C1 segment of cervical spinal cord (tissue), 14 donors: Measurements from ENCODE around the gene RAB3D.

Source experiments
- DNase-seq, 14 donors: peaks; one replicate each; lab custom pipeline; 2025; lab: John Stamatoyannopoulos, UW

RAB3D gene

DNA sequence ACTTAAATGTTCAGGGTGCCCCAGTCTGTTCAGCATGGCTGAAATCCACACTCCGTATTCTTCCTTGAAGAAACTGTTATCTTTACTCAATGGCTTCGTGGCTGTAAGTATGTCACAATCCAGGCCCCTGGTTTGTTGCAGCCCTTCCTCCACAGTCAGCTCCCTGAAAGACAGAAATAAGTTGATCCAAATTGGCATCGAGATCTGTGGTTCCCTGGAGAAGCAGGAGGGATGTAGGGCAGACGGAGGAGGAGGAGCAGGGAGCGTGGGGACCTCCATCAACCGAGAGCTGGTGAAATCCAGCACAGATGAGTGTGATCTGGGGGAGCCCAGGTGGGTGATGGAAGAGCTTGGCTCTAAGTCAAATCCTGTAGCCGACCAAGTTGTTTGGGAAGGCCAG is 43.2 kb downstream of the RAB3D start:
- DNase-seq, result peak in 1 of 14 donors; percentile 20

DNA sequence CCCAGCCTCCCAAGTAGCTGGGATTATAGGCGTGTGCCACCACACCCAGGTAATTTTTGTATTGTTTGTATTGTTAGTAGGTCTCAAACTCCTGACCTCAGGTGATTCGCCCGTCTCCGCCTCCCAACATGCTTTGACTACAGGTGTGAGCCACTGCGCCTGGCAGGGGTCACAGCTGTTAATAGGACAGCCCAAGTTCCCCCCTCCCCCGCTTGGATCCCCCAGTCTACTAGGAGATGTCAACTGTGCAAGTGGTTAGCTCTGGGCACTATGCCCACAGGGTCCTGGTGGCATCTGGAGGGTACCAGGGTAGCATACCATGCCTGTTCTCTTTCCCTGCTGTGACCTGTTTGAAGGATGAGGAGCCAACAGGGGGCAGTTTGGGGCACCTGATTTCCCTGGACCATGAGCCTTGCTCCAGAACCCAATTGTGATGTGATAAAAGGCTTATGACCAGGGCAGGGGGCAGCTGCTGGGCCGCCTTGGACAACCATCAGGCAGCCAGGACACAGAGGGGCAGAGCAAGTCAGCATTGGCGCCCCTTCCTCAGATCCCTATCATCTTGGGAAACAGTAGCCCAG is 43.7 kb downstream of the RAB3D start, which contains the start of gene TSPAN16:
TSPAN16 (plus strand) TSS at position 496 of the 581 bp plus-strand sequence. CDS start 138 bp downstream, outside the sequence.
- DNase-seq, result no peak

DNA sequence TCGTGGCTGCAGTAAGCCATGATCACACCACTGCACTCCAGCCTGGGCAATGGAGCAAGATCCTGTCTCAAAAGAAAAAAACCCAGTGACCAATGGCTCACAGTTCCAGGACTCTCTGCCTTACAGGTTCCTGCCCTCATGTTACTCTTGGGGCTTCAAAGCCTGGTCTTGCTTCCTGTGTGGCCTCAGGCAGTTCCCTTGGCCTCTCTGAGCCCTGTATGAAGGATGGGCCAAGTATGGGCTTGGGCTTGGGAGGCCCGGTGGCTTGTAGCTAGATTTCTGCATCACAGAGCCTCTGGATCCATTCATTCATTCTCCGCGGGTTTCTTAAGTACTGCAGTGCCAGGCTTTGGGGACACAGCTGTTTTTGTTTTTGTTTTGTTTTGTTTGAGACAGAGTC is 44.3 kb downstream of the RAB3D start:
- DNase-seq, result no peak

DNA sequence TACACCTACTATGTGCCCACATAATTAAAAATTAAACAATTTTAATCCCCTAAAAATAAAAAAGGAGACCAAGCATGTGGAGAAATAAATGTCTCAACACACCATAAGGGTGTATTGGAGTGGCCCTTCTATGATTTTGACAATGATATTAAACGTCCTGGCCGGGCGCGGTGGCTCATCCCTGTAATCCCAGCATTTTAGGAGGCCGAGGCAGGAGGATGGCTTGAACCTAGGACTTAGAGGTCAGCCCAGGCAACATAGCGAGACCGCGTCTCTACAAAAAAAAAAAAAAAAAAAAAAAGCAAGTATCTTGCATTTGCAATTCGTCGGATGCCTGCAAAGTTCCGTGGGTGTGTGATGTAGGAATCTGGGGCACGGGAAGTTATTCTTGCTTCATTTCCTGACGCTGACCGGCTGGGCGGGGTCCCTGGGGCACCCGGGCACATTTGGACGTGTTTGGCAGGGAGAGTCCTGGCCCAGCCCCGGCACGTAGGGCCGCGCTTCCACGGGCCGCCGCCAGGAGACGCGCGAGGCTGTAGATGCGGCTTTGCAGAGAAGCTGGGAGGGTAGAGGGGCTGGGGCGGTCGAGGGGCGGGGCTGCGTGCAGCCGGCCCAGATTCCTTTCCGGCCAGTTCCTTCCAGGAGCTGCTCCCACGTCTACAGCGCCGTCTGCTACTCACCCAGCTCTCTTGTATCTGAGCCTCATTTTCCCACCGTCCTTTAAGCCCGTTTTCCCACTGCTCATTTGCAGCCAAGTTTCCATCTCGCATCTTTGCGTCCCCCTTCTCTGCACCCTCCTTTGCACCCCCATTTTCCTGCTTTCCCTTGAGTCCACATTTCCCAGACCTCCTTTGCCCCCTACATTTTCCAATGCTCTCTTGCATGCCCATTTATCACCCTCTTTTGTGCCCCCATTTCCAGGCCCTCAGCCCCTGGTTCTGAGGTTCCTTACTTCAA is 45.7 kb downstream of the RAB3D start:
- DNase-seq, result peak; percentile 34 to 89 (median 82)

DNA sequence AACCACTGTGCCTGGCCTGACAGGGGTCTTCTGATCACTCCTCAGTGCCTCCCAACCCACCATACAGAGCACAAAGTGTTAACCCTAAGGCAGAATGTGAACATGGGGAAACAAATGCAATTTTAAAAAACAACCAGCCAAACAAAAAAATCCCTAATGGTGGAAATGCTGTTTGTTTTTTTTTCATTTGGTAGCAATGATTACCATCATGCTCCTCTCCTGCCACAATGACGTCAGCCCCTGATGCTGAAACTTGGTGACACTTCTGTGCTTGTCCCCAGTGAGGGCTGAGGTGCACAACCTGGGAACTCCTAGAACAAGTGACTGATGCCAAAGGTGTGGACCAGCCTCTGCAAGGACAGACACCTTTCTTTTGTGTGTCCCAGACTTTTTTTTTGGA is 47.5 kb downstream of the RAB3D start:
- DNase-seq, result no peak

DNA sequence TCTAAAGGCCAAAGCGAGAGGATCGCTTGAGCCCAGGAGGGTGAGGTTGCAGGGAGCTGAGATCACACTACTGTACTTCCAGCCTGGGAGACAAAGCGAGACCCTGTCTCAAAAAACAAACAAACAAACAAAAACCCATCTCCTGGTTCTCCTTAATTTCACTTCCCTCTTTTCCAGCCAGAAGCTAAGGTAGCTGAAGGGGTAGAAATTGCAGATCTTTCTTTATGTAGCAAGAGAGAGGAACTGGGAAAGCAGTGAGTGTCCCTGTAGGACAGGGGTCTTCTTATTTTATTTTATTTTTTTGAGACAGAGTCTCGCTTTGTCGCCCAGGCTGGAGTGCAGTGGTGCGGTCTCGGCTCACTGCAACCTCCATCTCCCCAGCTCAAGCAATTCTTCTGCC is 48.0 kb downstream of the RAB3D start:
- no peak for DNase-seq

DNA sequence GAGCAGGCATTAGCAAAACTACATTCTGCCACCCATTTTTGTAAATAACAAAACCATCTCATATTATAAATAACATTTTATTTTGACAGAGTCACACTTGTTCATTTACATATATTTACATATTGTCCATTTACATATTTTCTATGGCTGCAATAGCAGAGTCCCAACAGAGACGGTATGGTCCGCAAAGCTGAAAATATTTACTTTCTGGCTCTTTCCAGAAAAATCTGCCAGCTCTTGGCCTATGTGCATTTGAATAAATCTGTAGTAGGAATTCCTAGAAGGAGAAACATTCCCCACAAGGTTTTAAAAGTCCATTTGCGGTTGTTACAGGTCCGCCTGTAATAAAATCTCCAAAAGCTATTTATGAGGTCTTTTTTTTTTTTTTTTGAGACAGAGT is 49.2 kb downstream of the RAB3D start:
- DNase-seq, result no peak

DNA sequence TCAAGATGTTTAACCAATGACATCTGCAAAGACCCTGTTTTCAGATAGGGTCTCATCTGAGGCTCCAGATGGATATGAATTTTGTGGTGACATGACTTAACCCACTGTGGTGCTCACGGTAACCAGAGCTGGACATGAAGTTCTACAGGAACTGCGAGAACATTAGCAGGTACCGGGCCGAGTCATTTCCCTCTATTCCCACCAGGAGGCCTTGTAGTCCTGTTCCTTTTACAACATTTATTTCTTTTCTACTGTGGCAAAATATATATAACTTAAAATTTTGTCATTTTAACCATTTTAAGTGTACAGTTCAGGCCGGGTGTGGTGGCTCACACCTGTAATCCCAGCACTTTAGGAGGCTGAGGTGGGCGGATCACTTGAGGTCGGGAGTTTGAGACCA is 51.1 kb downstream of the RAB3D start:
- no peak for DNase-seq

DNA sequence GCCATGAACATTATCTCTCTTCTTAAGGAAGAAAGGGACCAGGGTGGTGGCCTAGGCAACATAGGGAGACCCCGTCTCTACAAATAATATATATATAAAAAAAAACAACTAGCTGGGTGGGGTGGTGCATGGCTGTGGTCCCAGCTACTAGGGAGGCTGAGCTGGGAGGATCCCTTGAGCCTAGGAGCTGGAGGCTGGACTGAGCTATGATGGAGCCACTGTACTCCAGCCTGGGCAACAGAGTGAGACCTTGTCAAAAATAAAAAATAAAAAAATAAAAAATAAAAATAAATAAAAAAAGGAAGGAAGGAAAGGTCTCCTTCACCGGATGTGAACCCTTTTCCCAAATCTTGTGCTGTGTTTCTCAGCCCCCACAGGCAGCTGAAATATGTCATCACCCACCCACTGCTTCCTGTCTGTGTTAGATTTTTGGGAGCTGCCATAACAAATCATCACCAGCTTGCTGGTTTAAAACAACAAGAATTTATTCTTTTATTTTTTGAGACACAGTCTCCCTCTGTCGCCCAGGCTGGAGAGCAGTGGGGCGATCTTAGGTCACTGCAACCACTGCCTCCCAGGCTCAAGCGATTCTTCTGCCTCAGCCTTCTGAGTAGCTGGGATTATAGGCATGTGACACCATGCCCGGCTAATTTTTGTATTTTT is 53.0 kb downstream of the RAB3D start:
- no peak for DNase-seq

DNA sequence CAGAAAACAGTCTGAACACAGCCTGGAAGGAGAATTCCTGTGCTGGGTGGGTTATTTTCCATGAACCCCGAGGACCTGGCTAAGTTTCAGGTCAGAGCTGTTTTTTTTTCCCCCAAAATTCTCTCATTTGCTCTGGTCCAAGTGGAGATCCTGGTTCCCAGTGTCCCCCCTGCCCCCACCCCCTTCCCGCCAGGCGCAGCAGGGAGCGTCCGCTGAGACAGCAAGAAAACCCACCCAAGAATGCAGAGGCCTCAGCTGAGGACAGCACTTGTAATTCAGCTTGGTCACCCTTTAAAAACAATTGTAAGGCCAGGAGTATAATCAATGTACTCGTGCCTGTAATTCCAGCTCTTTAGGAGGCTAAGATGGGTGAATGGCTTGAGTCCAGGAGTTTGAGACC is 54.9 kb downstream of the RAB3D start:
- DNase-seq, result no peak

DNA sequence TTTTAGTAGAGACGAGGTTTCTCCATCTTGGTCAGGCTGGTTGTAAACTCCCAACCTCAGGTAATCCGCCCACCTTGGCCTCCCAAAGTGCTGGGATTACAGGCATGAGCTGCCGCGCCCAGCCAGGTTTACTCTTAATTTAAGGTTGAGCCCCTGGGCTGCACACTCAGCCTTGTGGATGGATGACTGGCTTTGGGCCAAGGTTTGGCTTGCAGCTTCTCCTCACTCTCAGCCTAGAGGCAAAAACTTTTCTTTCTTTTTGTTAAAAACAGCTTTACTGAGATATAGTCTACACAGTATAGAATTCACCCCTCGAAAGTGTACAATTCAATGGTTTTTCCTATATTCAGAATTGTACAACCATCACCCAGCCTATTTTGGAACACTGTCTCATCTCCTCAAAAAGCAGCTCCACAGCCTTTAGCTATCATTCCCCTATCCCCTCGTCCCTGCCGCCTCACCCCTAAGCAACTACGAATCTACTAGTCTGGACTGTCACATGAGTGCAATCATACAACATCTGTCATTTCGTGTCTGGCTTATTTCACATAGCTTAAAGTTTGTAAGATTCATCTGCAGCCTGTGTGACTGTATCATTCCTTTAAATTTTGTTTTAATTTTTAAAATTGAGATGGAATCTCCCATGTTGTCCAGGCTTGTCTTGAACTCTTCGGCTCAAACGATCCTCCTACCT is 58.0 kb downstream of the RAB3D start:
- no peak for DNase-seq

DNA sequence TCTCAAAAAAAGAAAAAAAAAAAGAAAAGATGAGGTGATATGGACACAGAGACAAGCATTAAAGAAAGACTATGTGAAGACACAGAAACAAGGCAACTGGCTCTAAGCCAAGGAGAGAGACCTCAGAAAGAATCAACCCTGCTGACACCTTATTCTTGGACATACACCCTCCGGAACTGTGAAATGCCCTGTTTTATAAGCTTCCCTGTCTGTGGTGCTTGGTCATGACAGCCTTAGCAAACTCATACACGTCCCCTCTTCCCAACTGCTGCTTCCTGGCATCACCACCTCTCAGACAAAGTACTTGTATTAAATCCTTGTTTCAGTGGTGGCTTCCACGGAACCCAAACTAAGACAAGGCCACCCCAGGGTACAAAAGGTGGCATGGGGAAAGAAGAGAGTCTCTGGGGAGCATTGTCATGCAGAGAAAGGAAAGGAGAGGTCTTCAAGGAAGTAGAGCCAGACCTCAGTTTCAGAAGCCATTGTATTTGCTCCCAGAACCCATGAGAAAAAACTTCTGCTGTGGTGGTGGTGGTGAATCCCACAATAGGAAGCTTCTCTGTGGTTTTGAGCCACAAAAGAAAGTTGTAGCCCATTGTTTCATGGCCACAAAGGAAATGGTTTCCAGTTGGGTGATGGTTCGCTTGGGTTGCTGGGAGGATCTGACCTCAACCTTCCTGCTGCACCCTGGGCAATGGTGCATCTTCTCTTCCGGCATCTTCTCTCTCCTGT is 59.8 kb downstream of the RAB3D start:
- no peak for DNase-seq

DNA sequence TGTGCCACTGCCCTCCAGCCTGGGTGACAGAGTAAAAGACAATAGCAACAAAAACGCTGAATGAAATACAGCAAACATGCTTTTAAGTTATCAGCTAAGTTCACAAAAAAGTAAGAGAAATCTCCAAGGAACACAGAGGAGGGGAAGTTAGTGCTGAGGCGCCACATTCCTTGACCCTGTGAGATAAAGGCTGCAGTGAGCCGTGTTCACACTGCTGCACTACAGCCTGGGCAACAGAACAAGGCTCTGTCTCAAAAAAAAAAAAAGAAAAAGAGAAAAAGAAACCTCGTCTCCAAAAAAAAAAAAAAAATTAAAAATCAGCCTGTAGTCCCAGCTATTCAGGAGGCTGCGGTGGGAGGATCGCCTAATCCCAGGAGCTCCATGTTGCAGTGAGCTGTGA is 60.8 kb downstream of the RAB3D start:
- no peak for DNase-seq

DNA sequence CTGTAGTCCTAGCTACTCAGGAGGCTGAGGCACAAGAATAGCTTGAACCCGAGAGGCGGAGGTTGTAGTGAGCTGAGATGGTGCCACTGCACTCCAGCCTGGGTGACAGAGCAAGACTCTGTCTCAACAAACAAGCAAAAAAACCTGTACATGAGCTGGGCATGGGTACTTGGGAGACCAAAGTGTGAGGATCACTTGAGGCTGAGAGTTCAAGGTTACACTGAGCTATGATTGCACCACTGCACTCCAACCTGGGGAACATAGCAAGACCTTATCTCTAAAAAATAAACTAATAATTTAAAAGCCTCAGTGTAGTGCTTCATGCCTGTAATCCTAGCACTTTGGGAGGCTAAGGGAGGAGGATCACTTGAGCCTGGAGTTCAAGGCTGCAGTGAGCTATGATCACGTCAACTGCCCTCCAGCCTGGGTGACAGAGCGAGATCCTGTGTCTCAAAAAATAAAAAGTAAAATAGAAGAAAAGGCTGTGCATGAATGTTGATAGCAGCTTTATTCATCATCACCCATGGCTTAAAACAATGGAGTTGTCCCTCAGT is 64.8 kb downstream of the RAB3D start:
- DNase-seq, result no peak

DNA sequence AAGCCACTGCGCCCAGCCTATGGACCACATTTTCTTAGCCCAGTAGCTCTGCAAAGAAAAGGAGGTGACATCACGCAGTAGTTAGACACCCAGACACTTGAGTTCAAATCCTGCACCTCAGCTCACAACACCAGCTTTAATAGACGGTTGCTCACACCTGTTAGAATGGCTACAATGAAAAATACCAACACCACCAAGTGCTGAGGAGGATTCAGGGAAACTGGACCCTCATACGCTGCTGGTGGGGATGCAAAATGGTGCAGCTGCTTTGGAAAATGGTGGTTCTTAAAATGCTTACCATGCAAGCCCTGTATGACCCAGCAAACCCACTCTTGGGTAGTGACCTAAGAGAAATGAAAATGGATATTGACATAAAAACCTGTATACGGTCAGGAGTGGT is 65.5 kb downstream of the RAB3D start:
- DNase-seq, result no peak

DNA sequence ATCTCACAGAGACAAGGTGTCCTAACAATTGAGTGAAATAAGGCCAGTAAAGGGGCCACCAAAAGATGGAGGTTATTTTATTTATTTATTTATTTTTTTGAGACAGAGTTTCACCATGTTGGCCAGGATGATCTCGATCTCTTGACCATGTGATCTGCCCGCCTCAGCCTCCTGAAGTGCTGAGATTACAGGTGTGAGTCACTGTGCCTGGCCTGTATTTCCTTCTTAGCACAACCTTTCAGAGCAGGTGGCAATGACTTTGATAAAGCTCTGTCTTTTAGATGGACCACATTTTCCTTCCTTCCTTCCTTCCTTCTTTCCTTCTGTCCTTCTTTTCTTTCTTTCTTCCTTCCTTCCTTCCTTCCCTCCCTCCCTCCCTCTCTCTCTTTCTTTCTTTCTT is 66.2 kb downstream of the RAB3D start:
- no peak for DNase-seq
